AG08395 (cell line): ENCODE measurements around the gene ARMC12.
A peak's percentile ranks its signal among the peaks of the same experiment; 100 is the strongest.

Experiments
- DNase-seq: peaks from one replicate; pipeline ENCODE4 v3.0.0; 2012; ENCODE audit warnings: mixed read lengths, low spot score

Gene ARMC12

GRCh38 chr6:35735452-35735851 lies 1.4 kb upstream of the ARMC12 start:
- no peak for DNase-seq

- peak; percentile 67 for DNase-seq
These were observed 458 bp upstream of the ARMC12 start for GRCh38 chr6:35736253-35736894.

DNA sequence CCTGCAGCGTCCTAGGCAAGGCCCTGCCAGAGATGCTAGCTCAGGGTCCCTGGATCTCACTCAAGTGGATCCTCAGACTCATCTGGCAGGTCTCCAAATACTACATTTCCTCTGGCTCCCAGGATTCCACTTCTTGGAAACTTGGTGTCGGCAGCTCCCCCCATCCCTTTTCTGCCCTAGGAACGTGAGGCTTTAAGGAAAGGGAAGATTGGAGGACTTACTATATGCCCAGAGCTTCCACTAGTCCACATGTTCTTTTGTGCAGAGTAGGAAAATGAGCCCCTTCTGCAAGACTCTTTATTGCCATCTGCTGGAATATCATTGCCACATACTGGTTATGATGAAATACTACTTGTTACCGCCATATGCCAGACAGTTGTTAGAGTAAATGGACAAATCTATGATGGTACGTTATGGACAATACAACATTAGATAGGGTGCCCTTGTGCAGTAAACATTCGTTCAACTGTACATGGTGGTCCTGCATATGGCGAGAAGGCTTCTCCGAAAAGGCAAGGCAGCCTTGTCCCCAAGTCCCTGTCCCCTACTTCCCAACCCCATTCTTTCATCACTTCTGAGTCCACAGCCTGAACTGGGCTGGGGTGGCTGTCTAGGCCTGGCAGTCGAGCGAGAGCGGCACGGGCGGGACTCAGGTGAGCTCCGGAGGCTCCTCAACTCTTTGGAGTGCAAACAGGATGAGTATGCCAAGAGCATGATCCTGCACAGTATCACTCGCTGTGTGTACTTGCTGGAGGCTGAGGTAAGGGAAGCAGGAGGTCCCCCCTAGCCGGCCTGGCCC lies 780 bp downstream of the ARMC12 start:
- peak; percentile 87 for DNase-seq

DNA sequence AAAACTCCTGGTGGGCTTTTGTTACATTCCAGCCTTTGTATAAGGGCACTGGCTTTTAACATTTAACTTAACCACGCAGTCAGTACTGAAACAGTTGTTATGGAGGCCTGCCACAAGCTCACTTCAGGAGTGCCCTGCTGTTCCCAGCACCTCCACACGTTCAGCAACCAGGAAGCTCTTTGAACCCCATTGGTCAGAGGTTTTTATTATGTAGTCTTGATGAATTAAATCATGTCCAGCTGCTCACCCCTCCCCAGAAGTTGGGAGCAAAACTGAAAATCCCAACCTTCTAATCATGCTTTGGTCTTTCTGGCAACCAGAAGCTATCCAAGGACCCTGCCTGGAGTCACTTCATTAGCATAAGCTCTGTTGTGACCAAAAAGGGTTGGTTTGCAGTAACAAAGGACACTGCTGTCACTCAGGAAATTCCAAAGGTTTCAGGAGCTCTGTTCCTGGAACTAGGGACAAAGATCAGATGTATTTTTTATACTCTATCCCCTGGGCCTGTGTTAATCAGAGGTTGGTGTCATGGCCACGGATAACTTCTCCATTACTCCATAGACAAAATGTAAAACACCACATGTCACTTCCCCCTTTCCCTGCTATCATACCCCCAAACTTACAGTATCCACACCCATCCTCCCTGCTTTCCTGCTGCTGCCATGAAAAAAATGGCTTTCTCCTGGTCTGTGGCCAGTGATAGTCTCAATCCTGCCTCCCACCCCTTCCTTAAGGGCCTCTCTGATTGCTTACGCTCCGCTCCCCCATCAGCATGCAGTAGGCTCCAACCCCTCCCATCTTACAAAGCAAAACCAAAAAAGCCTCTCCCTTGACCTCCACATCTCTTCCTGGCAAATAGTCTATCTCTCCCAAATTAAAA lies 3.1 kb downstream of the ARMC12 start:
- DNase-seq: no peak

GRCh38 chr6:35742842-35743241 lies 6.0 kb downstream of the ARMC12 start:
- DNase-seq: no peak

DNA sequence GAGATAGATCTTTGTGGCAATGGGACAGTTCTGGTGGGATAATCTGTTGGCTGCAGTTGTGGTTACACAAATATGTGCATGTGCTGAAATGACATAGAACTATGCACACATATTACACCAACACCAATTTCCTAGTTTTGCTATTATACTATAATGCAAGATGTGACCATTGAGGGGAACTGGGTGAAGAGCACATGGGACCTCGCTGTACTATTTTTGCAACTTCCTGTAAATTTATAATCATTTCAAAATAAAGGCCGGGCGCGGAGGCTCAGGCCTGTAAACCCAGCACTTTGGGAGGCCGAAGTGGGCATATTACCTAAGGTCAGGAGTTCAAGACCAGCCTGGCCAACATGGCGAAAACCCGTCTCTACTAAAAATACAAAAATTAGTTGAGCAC lies 8.7 kb downstream of the ARMC12 start:
- no peak for DNase-seq

GRCh38 chr6:35746516-35746915 lies 9.7 kb downstream of the ARMC12 start:
- no peak for DNase-seq

GRCh38 chr6:35747877-35748276 lies 11.0 kb downstream of the ARMC12 start:
- no peak for DNase-seq

GRCh38 chr6:35750557-35750956 lies 13.7 kb downstream of the ARMC12 start:
- no peak for DNase-seq

DNA sequence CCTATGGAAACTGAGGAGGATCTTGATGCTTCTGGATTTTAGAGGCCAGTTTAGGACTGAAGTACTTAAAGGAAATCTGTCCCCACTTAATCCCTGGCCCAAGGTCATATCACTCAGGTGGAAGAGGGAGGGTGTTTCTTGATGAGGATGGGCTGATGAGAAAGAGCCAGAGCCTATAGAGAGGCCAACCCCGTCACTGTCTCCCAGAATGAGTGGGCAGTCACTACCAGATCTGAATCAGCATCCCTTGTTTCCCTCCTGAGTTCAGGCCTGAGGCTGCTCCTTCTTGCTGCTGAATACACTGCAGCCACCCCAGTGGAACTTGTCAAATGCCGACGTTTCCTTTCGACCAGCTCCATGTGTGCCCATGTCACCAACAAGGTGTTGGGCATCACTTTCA lies 14.8 kb downstream of the ARMC12 start:
- no peak for DNase-seq

- DNase-seq: no peak
These were observed 15.5 kb downstream of the ARMC12 start for GRCh38 chr6:35752330-35752729.

DNA sequence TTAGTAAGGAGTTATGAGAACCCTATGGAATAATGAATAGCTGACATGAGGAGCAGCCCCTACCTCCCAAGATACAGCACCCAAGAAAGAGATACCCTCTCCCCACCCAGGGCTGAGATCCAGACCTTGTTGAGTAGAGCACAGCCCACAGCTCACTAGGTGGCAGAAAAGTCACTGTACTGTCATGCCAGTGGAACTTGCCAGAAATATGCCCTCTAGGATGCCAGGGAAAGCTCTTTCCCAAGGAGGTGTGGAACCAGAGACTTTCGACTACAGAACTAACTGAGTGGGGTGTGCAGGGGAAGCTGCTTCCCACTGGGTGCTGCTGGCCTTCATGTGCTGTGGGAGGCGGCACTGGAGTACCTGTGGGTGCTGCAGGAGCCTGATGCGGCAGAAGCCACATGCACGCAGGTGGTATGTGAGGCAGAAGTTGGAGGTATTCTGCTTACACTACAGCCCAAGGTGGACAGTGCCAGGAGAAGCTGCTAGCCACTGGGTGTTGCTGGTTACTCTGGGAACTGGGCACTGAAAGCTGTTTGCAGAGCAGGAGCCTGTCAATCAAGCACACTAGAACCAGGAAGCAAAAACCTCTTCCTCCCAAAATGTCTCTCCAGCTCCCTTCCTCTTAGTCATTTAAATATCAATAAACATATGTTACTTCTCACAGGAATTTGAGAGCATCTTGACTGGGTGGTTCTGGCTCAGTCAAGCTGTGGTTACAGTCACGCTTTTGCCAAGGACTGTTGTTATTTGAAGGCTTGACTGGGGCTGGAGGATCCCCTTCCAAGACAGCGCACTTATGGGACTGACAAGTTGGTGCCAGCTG lies 17.8 kb downstream of the ARMC12 start:
- no peak for DNase-seq

- no peak for DNase-seq
These were observed 18.6 kb downstream of the ARMC12 start for GRCh38 chr6:35755278-35755924.

DNA sequence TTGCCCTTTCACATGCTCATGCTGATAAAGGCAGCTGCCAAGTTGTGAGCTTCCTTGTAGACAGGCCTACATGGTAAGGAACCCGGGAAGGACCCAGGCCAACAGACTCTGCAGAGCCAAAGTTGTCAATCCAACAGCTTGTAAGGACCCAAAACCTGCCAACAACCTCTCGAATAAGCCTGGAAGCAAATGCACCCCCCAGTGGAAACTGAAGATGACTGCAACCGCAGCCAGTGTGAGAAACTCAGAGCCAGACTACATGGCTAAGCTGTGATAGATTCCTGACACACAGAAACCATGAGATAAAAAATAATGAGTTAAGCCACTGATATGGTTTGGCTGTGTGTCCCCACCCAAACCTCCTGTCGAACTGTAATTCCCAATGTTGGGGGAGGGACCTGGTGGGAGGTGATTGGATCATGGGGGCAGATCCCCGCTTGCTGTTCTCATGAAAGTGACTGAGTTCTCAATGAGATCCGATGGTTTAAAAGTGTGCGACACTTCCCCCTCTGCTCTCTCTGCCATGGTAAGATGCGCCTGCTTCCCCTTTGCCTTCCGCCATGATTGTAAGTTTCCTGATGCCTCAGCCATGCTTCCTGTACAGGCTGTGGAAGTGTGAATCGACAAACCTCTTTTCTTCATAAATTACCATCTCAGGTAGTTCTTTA lies 20.8 kb downstream of the ARMC12 start:
- DNase-seq: peak; percentile 45

GRCh38 chr6:35759426-35759825 lies 22.6 kb downstream of the ARMC12 start:
- DNase-seq: no peak

DNA sequence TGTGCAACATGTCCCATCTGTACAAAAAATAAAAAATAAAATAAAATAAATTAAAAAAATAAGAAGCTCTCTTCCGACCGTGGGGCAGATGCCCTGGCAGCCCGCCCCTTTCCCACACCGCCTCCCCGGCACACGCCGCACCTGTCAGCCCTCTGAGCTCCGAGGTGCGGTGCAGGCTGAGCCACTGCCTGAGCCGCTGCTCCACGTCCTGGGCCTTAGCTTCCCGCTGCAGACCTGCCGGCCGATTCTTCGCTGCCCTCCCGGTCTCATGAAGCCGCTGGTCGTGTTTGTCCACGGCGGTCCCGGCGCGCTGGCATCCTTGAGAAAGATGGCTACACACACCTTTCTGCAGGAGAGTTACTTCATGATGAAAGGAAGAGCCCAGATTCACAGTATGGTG lies 28.9 kb downstream of the ARMC12 start:
- no peak for DNase-seq

- no peak for DNase-seq
These were observed 32.4 kb downstream of the ARMC12 start for GRCh38 chr6:35769211-35769610.

- DNase-seq: no peak
These were observed 34.5 kb downstream of the ARMC12 start for GRCh38 chr6:35771343-35771627.

GRCh38 chr6:35774116-35774794 lies 37.4 kb downstream of the ARMC12 start:
- DNase-seq: no peak

DNA sequence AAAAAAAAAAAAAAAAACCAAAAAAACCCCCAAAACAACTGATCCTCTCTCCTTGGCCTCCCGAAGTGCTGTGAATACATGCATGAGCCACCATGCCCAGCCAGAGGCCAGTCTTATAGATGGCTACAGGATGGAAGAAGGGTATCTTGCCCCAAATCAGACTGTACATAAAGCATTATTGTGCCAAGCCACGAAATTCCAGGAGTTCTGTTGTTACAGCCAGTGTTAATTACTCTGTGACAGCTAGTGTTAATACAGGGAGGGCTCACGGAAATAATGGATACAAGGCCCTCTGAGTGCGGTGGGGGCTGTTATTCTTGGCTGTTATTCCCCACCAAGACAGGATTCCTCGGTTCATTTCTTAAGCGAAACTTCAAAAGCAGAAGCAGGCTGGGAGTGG lies 38.2 kb downstream of the ARMC12 start:
- no peak for DNase-seq
